ENCODE measurements around the gene DOCK11.

GRCh38 chrX:118666521-118666920, 170.9 kb downstream of the DOCK11 start:
- TF ChIP-seq MEF2A (IDR thresholded peaks at IDR 0.05; ENCODE audit: control insufficient read depth, low read depth, low read length), result no peak
- TF ChIP-seq GMEB1 (CRISPR knock-in tag; IDR thresholded peaks at IDR 0.05), result no peak
